ENCODE data around the gene NCAM2.
"Not testable (repeated sequence)": the region's sequence is repeated elsewhere in the genome, so short reads cannot be mapped to it uniquely, and the experiment has no call there.

Gene NCAM2

GRCh38 chr21:21103692-21104091 lies 105.5 kb downstream of the NCAM2 start:
- DNase-seq (ENCODE audit: low spot score), result no peak

DNA sequence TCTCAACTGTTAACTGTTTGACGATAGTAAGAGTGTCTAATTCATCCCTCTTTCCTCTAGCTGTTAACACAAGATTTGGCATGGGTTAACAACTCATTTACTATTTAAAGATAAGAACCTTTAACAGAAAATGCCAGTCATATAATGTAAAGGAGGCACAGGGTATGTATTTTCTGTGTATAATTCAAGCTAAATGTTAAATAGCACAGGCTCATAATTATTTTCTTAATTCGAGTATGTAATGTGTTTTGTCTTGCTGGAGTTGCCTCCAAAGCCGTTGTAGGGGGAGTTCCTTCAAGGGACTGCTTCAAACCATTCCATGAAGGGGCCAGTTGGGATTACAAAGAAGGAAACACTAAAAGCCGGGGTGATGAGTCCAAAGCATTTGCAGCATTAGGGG lies 111.5 kb downstream of the NCAM2 start:
- no peak for DNase-seq (ENCODE audit: low spot score)

GRCh38 chr21:21111309-21111920 lies 113.2 kb downstream of the NCAM2 start:
- DNase-seq (ENCODE audit: low spot score), result no peak

DNA sequence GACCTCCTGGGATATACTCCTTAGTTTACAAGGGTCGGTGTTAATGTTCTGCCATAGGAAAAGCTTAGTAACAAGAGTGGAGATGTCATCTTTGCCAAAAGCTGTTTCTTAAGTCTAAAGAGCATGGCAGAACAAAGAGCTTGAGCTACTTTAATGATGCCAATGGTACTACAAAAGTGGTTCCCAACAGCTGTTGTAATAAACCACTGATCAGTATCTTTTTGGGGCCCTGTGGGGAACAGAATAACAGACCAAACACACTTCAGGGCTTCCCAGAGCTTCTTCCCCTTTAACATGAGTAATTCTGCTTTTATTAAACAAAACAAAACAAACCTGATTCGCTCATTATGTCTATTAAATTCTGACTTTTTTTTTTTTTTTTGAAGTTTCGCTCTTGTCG lies 116.3 kb downstream of the NCAM2 start:
- no peak for DNase-seq (ENCODE audit: low spot score)

DNA sequence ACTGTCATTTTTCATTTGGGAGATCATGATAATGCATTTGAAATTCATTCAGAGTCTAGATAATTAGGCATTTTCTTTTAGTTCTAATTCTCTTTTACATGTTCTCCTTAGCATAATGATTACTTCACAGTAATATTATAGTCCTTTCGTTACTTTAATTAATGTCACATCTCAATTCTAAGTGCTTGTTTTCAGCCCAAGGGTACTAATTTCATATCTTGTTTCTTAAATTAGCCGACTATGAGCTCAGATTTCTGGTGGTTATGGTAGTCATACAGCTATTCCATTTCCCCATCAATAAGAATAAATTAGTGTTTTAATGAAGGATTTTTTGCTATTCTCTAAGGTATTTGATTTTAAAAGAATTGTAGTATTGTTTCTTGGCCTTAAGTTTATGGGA lies 120.9 kb downstream of the NCAM2 start:
- no peak for DNase-seq (ENCODE audit: low spot score)

DNA sequence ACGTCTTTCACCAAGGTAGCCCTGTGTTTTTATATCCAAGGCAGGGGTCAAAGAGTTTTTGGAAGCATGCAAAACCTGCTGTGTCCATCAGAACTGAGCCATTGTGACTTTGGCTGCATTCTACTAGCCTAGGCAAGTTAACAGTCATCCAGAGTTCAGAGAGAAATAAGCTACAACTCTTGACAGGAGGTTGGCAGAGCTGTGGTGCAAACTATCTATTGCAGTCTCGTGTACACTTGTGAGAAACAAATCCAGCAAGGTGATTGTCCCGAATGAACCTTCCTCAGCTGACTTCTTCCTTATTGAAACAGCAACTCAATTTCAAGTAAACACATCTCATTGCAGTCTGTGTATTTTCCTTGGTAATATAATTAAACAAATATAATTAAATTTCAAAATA lies 124.5 kb downstream of the NCAM2 start:
- DNase-seq (ENCODE audit: low spot score), result no peak

DNA sequence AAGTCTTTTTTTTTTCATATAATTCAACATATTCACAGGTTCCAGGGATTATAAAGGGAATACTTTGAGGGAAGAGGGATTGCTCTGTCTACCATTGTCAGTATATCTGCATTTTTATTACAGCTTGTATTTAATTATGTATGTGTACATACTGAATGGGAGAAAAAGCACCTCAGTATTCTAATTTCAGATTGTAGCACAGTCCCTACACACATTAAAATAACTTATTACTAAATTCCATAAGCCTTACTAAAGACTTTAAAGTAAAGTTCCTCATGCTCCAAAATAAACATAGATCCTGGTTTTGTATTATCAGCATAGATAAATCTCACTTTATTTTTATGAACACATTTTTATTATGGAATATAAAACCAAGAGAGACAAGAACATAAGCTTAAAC lies 134.2 kb downstream of the NCAM2 start:
- no peak for DNase-seq (ENCODE audit: low spot score)

DNA sequence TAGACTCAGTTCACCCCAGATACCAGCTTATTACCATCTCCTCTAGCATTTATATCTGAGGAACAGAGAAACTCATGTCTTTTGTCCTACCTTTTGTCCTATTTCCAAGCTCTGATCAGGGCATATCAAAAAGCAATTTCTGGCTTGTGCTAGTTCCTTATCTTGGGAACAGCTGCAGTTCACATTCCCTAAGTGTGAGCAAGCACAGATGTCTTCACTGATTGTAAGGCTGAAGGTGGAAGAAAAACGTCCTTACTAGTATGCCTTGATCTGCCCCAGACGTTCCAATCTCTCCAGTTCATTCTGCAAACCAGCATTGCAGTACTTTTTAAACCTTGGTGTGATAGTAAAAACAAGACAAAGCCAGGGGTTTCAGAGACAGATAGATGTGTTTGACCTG lies 139.8 kb downstream of the NCAM2 start:
- peak; percentile 2 for DNase-seq (ENCODE audit: low spot score)

- no peak for DNase-seq (ENCODE audit: low spot score)
Observed at GRCh38 chr21:21146587-21147373, 148.6 kb downstream of the NCAM2 start.

GRCh38 chr21:21147374-21147745 lies 149.2 kb downstream of the NCAM2 start:
- DNase-seq (ENCODE audit: low spot score), result no peak

GRCh38 chr21:21148009-21148408 lies 149.8 kb downstream of the NCAM2 start:
- no peak for DNase-seq (ENCODE audit: low spot score)

GRCh38 chr21:21148514-21148913 lies 150.3 kb downstream of the NCAM2 start:
- no peak for DNase-seq (ENCODE audit: low spot score)

GRCh38 chr21:21149445-21149844 lies 151.2 kb downstream of the NCAM2 start:
- not testable (repeated sequence) for DNase-seq (ENCODE audit: low spot score)

- no peak for DNase-seq (ENCODE audit: low spot score)
Observed at GRCh38 chr21:21151231-21151630, 153.0 kb downstream of the NCAM2 start.

- no peak for DNase-seq (ENCODE audit: low spot score)
Observed at GRCh38 chr21:21156397-21156796, 158.2 kb downstream of the NCAM2 start.

DNA sequence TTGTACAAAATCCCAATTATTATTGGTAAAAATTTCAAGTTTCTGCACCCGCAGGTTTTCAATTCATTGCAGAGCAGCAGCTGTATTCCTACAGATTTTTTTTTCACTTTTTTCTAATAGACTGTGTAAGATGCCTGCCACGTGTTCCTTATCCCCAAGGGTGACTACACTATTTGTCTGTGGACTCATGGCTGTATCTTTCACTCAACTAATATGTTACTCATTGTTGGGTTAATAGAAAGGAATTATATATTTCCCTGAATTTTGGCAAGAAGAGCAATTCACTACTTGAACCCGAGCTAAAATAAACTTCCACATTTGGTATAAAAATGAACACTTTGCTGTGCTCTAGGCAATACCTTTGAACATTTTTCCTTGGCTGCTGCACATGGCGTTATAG lies 158.7 kb downstream of the NCAM2 start:
- peak; percentile 8 for DNase-seq (ENCODE audit: low spot score)

DNA sequence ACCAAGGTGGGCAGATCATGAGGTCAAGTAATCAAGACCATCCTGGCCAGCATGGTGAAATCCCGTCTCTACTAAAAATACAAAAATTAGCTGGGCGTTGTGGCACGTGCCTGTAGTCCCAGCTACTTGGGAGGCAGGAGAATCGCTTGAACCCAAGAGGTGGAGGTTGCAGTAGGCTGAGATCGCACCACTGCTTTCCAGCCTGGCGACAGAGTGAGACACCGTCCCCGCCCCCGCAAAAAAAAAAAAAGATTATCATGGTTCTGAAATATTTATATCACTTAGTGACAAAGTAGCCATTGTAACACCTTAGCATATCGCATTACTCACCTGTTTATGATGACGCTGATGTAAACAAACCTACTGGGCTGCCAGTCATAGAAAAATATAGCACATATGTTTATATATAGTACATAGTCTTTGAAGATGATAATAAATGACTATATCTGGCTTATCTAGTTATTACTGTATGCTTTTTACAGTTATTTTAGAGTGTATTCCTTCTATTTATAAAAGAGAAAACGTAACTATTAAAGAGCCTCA lies 160.2 kb downstream of the NCAM2 start:
- no peak for DNase-seq (ENCODE audit: low spot score)

DNA sequence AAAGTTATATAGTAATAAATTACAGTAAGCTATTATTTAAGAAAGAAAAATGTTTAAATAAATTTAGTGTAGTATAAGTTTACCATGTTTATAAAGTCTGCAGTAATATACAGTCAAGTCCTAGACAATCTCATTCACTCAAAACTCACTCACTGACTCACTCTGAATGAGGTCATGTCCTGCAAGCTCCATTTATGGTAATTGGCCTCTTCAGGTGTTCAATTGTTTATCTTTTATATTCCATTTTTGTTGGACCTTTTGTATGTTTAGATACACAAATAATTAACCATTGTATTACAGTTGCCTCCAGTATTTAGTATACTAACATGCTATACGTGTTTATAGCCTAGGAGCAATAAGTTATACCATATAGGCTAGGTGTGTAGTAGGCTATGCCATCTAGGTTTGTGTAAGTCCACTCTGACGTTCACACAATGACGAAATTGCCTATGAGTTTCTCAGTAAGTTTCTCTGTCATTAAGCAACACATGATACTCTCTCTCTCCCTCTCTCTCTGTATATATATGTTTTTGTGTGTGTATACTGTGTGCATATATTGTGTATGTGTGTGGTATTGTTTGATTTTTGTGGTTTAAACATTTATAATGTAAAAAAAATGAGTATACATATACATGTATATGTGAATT lies 161.2 kb downstream of the NCAM2 start:
- no peak for DNase-seq (ENCODE audit: low spot score)

DNA sequence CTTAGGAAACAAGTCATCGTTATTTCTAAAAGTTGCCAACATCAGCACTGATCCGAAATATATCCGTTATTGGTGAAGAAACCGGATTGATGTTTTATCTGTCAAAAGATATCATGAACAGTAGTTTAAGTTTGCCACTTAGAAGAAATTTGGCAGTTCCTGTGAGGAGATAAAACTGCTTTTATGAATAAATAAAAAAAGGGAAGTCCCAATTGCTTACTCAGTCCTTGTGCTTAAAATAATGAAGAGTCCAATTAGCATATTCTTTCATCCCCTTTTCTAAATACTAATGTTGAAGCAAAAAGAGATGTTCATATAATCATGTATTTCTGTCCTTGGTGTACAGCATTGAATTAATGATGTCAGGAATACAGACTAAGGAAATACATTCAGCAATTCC lies 164.6 kb downstream of the NCAM2 start:
- DNase-seq (ENCODE audit: low spot score), result no peak

GRCh38 chr21:21163904-21164303 lies 165.7 kb downstream of the NCAM2 start:
- DNase-seq (ENCODE audit: low spot score), result peak; percentile 48

DNA sequence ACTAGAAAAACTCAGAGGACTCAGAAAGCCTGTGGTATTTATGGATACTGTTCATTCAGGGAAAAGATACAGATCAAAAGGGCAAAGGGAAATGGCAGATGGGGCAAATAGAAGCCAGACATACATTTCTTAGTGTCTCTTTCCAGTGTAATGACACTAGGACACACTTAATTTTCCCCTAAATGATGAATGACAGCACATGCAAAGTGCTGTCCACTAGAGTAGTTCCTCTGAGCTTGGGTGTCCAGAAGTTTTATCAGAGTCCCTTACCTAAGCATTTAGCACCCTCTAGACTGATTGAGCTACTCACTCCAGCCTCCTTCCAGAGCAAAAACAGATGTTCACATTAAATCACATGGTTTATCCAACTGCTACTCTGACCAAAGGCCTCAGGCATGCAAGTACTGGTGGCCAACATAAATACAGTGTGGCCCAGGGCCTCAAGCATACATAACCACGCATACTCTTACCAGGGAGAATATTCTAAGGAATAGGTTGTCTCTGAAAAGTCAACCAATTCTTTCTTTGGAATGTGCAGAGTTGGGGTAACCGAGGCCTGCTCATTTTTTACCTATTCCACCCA lies 166.9 kb downstream of the NCAM2 start:
- peak; percentile 81 for DNase-seq (ENCODE audit: low spot score)

DNA sequence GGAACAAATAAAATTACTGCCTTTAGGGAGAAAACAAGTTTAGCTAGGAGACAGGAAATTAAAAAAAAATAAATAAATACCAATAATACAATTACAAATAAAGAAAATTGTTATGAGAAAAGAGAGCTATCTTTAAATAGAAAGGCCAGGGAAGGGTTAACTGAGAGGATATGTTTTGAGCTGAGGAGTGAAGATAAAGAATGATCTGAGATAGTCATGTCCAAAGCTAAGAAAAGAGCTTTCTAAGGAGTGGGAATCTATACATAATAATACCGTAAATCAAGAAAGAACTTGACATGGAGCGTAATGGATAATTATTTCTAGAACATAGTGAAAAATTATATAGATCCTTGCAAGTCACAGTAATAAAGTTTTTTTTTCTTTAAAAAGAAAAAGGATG lies 176.5 kb downstream of the NCAM2 start:
- no peak for DNase-seq (ENCODE audit: low spot score)
